ENCODE results near the gene PDIA5.

Gene PDIA5

GRCh38 chr3:123188058-123188457, 121.2 kb downstream of the PDIA5 start:
- DNase-seq: peak; percentile 20

- DNase-seq: peak; percentile 12
Measured at GRCh38 chr3:123193448-123194101, 126.8 kb downstream of the PDIA5 start.

DNA sequence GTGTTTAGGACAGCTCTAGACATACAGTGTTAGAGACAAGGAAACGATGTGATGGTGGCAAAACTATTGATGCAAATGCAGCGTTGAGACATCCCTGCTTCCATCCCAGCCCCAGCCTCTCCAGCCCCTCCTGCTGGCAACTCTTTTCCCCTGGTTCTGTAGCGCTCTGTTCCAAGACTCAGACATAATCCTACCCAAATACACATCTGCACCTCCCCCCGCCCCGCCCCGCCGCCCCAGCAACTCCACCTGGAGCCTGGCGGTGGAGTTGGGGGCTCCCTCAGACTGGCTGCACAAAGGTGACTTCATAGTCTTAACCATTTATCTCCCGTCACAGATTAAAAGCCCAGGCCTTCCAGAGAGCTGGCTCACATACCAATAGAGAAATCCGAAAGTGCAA, 127.7 kb downstream of the PDIA5 start:
- DNase-seq: no peak

- no peak for DNase-seq
Measured at GRCh38 chr3:123198372-123198771, 131.5 kb downstream of the PDIA5 start.

DNA sequence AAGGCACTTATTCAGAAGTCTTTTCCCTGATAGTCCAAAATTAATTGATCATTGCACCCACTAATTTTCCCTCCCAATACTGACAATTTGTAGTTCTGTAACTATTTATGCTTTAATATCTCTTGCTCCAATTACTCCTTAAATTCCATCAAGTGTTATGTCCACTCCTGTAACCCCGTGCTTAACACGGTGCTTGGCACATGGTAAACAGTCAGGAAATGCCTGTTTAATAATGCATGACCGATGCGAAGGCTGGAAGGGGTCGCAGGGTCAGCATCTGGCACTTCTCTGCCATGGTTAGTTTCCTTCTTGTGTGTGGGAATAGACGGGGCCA, 134.4 kb downstream of the PDIA5 start:
- DNase-seq: no peak

- DNase-seq: peak; percentile 88
Measured at GRCh38 chr3:123201557-123202427, 135.0 kb downstream of the PDIA5 start, which contains the start of gene SEC22A. SEC22A (plus strand) TSS chr3:123201943; CDS start chr3:123209218, 7,275 bp downstream.

GRCh38 chr3:123202451-123202850, 135.6 kb downstream of the PDIA5 start:
- DNase-seq: no peak
